ENCODE data around the gene EMC10.

EMC10 gene

GRCh38 chr19:50515168-50515561 is 38.9 kb downstream of the EMC10 start:
- no peak overlapping the region for H3K4me2 ChIP-seq (ENCODE audit: low read length)
- H3K4me3 ChIP-seq (ENCODE audit: low read length): no peak overlapping the region
- H3F3A ChIP-seq (ENCODE audit: control insufficient read depth, insufficient read depth): no peaks in the 10 kb centered on the region
- H3K36me3 ChIP-seq (ENCODE audit: control insufficient read depth, low read length): no peaks in the 10 kb centered on the region
- H3K4me1 ChIP-seq (ENCODE audit: control insufficient read depth, low read length): peaks cover 14% of the 10 kb centered on the region
- no peaks in the 10 kb centered on the region for H3K9me3 ChIP-seq (ENCODE audit: control insufficient read depth, insufficient read depth, low read length)
- H3K9me2 ChIP-seq (replicated peaks; ENCODE audit: control insufficient read depth, low read length): no peaks in the 10 kb centered on the region
- no peak overlapping the region for H3K27ac ChIP-seq (ENCODE audit: low read depth, low read length)
- TF ChIP-seq EZH2phosphoT487 (IDR thresholded peaks at IDR 0.05; ENCODE audit: borderline replicate concordance, low read length): no peak
- TF ChIP-seq CTCF (IDR thresholded peaks at IDR 0.05; ENCODE audit: low read depth, low read length, poor library complexity, severe bottlenecking): no peak
- H3K79me2 ChIP-seq (ENCODE audit: control insufficient read depth, low read length): peaks cover 3% of the 10 kb centered on the region; the same call in 1 of the 2 replicates
- H4K20me1 ChIP-seq (ENCODE audit: control insufficient read depth, insufficient read depth, low read depth, low read length): no peaks in the 10 kb centered on the region
- H3K27me3 ChIP-seq (ENCODE audit: control insufficient read depth, low read length): no peaks in the 10 kb centered on the region

GRCh38 chr19:50516456-50516855 is 40.1 kb downstream of the EMC10 start:
- Histone ChIP-seq H3K4me2 (ENCODE audit: low read length) (no peak overlapping the region), H3K4me1 (ENCODE audit: control insufficient read depth, low read length) (peaks cover 7% of the 10 kb centered on the region), H3F3A (ENCODE audit: control insufficient read depth, insufficient read depth) (no peaks in the 10 kb centered on the region), H3K79me2 (ENCODE audit: control insufficient read depth, low read length) (no peaks in the 10 kb centered on the region), H3K27ac (ENCODE audit: low read depth, low read length) (no peak overlapping the region), H3K36me3 (ENCODE audit: control insufficient read depth, low read length) (no peaks in the 10 kb centered on the region), H3K9me2 (replicated peaks; ENCODE audit: control insufficient read depth, low read length) (no peaks in the 10 kb centered on the region), H3K4me3 (ENCODE audit: low read length) (no peak overlapping the region), H3K9me3 (ENCODE audit: control insufficient read depth, insufficient read depth, low read length) (no peaks in the 10 kb centered on the region), H4K20me1 (ENCODE audit: control insufficient read depth, insufficient read depth, low read depth, low read length) (no peaks in the 10 kb centered on the region), H3K27me3 (ENCODE audit: control insufficient read depth, low read length) (no peaks in the 10 kb centered on the region)
- TF ChIP-seq EZH2phosphoT487 (IDR thresholded peaks at IDR 0.05; ENCODE audit: borderline replicate concordance, low read length): no peak
- no peak for TF ChIP-seq CTCF (IDR thresholded peaks at IDR 0.05; ENCODE audit: low read depth, low read length, poor library complexity, severe bottlenecking)

GRCh38 chr19:50516964-50517703 is 40.8 kb downstream of the EMC10 start:
- Histone ChIP-seq H3K9me3 (ENCODE audit: control insufficient read depth, insufficient read depth, low read length) (no peaks in the 10 kb centered on the region), H3K4me2 (ENCODE audit: low read length) (no peak overlapping the region), H3F3A (ENCODE audit: control insufficient read depth, insufficient read depth) (no peaks in the 10 kb centered on the region), H3K4me1 (ENCODE audit: control insufficient read depth, low read length) (peaks cover under 1% of the 10 kb centered on the region; the same call in 1 of the 2 replicates), H3K9me2 (replicated peaks; ENCODE audit: control insufficient read depth, low read length) (no peaks in the 10 kb centered on the region), H3K27ac (ENCODE audit: low read depth, low read length) (no peak overlapping the region), H3K27me3 (ENCODE audit: control insufficient read depth, low read length) (no peaks in the 10 kb centered on the region), H4K20me1 (ENCODE audit: control insufficient read depth, insufficient read depth, low read depth, low read length) (no peaks in the 10 kb centered on the region), H3K36me3 (ENCODE audit: control insufficient read depth, low read length) (no peaks in the 10 kb centered on the region), H3K79me2 (ENCODE audit: control insufficient read depth, low read length) (no peaks in the 10 kb centered on the region), H3K4me3 (ENCODE audit: low read length) (no peak overlapping the region)
- TF ChIP-seq CTCF (IDR thresholded peaks at IDR 0.05; ENCODE audit: low read depth, low read length, poor library complexity, severe bottlenecking): no peak
- no peak for TF ChIP-seq EZH2phosphoT487 (IDR thresholded peaks at IDR 0.05; ENCODE audit: borderline replicate concordance, low read length)
